Measurements from ENCODE around the gene MYL12B. TPM values are rescaled to one million over a fixed set of nuclear protein-coding genes. Genes with fewer than 3 reads are reported as not detected.

The MYL12B gene
- polyA plus RNA-seq, 2 donors: 573 to 578 TPM

DNA sequence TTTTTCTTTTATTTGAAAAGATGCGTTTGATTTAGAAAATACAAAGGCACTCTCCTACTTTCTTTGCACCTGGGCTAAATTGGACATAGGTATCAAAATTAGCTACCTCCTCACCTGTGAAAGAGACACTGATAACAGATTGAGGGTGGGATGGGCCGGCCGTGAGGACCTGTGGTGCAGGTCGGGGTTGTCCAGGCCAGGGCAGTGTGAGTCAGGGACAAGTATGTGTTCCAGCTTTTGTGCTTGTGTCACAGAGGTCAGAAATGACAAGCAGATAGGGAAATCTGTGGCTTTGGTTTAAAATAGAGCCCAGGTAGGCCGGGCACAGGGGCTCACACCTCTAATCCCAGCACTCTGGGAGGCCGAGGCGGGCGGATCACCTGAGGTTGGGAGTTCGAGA lies 22.6 kb downstream of the MYL12B start:
- 80 to 84% methylated on average over 8 to 9 of the region's 9 CpGs for WGBS, 2 donors

DNA sequence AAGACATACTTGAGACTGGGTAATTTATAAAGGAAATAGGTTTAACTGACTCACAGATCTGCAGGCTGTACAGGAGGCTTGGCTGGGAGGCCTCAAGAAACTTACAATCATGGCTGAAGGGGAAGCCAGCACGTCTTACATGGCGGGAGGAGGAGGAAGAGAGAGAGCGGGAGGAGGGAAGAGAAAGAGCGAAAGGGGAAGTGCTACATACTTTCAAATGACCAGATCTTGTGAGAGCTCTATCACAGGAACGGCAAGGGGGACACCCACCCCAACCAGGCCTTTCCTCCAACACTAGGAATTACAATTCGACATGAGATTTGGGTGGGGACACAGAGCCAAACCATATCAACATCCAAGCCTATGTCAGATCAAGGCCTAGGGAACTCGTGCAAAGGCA lies 24.2 kb downstream of the MYL12B start:
- H3K4me1 ChIP-seq (ENCODE audit: control insufficient read depth in 2 of 2, insufficient read depth in 2 of 2, low read length in 1 of 2): peaks cover 0 to 2% of the 10 kb centered on the region in 2 donors
- H3K9me3 ChIP-seq (ENCODE audit: control insufficient read depth in 2 of 2, insufficient read depth in 1 of 2, low read depth in 1 of 2, low read length in 1 of 2): no peaks in the 10 kb centered on the region
- H3K36me3 ChIP-seq (ENCODE audit: control insufficient read depth in 2 of 2, insufficient read depth in 2 of 2, low read length in 1 of 2): no peaks in the 10 kb centered on the region
- H3K4me3 ChIP-seq (ENCODE audit: low read depth in 1 of 2, low read length in 2 of 2): no peak overlapping the region
- no peak overlapping the region for H3K27ac ChIP-seq (ENCODE audit: low read depth in 2 of 2, low read length in 1 of 2)
- 88 to 91% methylated on average over 7 of the region's 7 CpGs for WGBS, 2 donors
- H3K27me3 ChIP-seq (ENCODE audit: control insufficient read depth in 1 of 2, insufficient read depth in 2 of 2, low read length in 2 of 2): no peaks in the 10 kb centered on the region

More for the DNA sequence above, 22.6 kb downstream of the MYL12B start:
- peaks cover 0 to 2% of the 10 kb centered on the region in 2 donors for H3K4me1 ChIP-seq (ENCODE audit: control insufficient read depth in 2 of 2, insufficient read depth in 2 of 2, low read length in 1 of 2)
- H3K9me3 ChIP-seq (ENCODE audit: control insufficient read depth in 2 of 2, insufficient read depth in 1 of 2, low read depth in 1 of 2, low read length in 1 of 2): no peaks in the 10 kb centered on the region
- no peak overlapping the region for H3K4me3 ChIP-seq (ENCODE audit: low read depth in 1 of 2, low read length in 2 of 2)
- no peaks in the 10 kb centered on the region for H3K36me3 ChIP-seq (ENCODE audit: control insufficient read depth in 2 of 2, insufficient read depth in 2 of 2, low read length in 1 of 2)
- H3K27me3 ChIP-seq (ENCODE audit: control insufficient read depth in 1 of 2, insufficient read depth in 2 of 2, low read length in 2 of 2): no peaks in the 10 kb centered on the region
- no peak overlapping the region for H3K27ac ChIP-seq (ENCODE audit: low read depth in 2 of 2, low read length in 1 of 2)

DNA sequence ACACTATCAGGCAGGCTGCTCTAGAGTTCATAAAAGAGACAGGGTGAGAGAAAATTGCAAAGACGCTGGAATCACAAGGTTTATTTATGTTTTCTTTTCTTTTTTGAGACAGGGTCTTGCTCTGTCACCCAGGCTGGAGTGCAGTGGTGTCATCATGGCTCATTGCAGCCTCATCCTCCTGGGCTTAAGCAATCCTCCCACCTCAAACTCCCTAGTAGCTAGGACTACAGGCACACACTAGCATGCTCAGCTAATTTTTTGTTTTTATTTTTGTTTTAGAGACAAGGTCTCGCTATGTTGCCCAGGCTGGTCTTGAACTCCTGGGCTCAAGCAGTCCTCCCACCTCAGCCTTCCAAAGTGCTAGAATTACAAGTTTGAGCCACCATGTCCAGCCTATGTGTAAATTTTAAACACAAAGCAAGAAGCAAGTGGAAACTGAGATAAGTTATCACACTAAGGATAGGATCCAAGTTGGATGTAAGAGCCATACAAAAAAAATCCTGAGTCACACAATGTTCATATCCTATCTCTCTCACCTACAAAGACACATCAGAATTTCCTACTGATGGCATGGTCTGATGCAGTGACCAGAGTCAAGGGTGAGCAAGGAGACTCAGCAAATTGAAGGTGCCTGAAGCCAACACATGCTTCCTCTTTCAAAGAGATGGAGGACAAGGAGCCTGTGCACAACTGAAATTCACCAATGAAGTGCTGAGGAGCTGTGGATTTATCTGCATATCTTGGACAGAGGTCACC lies 31.4 kb downstream of the MYL12B start:
- no peak overlapping the region for H3K27ac ChIP-seq (ENCODE audit: low read depth in 2 of 2, low read length in 1 of 2)
- H3K4me3 ChIP-seq (ENCODE audit: low read depth in 1 of 2, low read length in 2 of 2): no peak overlapping the region
- 90 to 93% methylated on average over 2 of the region's 2 CpGs for whole genome bisulfite sequencing, 2 donors
- no peaks in the 10 kb centered on the region for H3K36me3 ChIP-seq (ENCODE audit: control insufficient read depth in 2 of 2, insufficient read depth in 2 of 2, low read length in 1 of 2)
- H3K4me1 ChIP-seq (ENCODE audit: control insufficient read depth in 2 of 2, insufficient read depth in 2 of 2, low read length in 1 of 2): peaks cover 0 to 4% of the 10 kb centered on the region in 2 donors
- H3K9me3 ChIP-seq (ENCODE audit: control insufficient read depth in 2 of 2, insufficient read depth in 1 of 2, low read depth in 1 of 2, low read length in 1 of 2): no peaks in the 10 kb centered on the region
- no peaks in the 10 kb centered on the region for H3K27me3 ChIP-seq (ENCODE audit: control insufficient read depth in 1 of 2, insufficient read depth in 2 of 2, low read length in 2 of 2)

DNA sequence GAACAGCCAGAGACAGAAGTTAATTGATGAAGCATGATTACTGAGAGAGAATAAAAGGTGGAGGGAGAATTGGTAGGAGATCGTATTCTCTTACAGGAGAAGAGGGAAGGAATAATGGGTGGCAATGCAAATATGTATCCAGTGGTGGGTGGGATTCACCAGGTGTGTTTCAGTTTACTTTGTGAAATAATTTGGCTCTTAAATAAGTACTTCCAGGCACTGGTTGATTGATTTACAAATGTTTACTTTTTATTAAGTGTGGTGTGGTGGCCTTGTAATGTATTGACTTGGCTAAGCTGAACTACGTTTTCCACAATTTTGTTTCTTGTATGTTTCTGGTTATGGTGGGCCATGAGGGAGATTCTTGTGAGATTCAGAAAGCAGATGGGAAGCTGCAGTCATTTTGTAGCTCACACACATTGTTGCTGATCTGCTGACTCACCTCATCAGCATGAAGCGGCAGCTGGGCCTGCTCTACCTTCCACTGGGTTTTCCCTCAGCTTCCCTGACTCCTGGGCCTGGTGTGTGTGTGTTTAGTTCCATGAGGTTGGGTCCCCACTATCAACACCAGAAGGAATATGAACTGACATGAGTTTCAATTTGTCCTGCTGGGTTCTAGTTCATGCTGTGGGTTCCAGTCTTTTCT lies 32.6 kb downstream of the MYL12B start:
- no peaks in the 10 kb centered on the region for H3K36me3 ChIP-seq (ENCODE audit: control insufficient read depth in 2 of 2, insufficient read depth in 2 of 2, low read length in 1 of 2)
- H3K27ac ChIP-seq (ENCODE audit: low read depth in 2 of 2, low read length in 1 of 2): no peak overlapping the region
- no peaks in the 10 kb centered on the region for H3K27me3 ChIP-seq (ENCODE audit: control insufficient read depth in 1 of 2, insufficient read depth in 2 of 2, low read length in 2 of 2)
- peaks cover 0 to 4% of the 10 kb centered on the region in 2 donors for H3K4me1 ChIP-seq (ENCODE audit: control insufficient read depth in 2 of 2, insufficient read depth in 2 of 2, low read length in 1 of 2)
- WGBS, 2 donors: 73 to 87% methylated on average over 3 of the region's 3 CpGs
- no peaks in the 10 kb centered on the region for H3K9me3 ChIP-seq (ENCODE audit: control insufficient read depth in 2 of 2, insufficient read depth in 1 of 2, low read depth in 1 of 2, low read length in 1 of 2)
- H3K4me3 ChIP-seq (ENCODE audit: low read depth in 1 of 2, low read length in 2 of 2): no peak overlapping the region

DNA sequence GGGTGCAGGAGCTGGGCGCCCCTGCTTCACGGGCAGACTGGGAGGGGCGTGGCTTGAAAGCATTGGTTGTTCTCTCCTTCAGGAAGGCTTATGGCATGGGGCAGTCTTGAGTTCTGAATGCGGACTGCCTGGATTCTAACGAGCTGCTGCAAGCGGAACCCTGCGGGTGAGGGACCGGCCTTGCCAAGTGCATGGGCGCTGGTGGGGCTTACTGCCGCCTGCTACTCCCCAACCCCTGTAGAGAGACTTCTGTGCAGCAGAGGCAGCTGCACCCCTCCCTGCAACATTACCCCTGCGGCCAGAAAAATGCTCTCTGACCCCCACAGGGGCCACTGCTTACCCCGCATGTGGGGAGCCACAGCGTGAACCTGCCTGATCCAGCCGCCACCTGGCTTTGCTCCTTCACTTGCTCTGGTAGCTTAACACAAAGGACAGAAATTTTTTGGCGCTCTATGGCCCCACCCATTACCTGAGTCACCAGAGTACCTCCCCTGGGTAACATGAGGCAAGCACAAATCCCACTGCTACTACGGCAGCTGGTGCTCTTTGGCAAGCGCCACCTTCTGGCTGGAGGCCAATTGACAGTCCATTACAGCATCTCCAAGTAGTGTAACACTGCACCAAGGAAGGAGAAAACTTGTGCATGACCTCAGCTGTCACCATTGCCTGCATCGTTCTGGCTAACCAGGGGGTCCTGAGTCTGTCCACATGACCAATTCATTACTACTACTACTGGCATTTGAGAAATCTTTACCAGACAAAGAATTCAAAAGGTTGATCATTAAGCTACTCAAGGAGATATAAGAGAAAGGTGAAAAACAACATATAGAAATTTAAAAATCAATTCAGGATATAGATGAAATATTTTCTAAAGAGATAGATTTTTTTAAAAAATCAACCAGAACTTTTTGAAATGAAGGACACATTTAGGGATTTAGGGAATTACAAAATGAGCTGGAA lies 35.4 kb downstream of the MYL12B start:
- Histone ChIP-seq H3K27me3 (ENCODE audit: control insufficient read depth in 1 of 2, insufficient read depth in 2 of 2, low read length in 2 of 2) (no peaks in the 10 kb centered on the region), H3K27ac (ENCODE audit: low read depth in 2 of 2, low read length in 1 of 2) (peak overlapping the region; percentile 81 to 82), H3K9me3 (ENCODE audit: control insufficient read depth in 2 of 2, insufficient read depth in 1 of 2, low read depth in 1 of 2, low read length in 1 of 2) (no peaks in the 10 kb centered on the region), H3K4me3 (ENCODE audit: low read depth in 1 of 2, low read length in 2 of 2) (peak overlapping the region; percentile 63 to 71), H3K4me1 (ENCODE audit: control insufficient read depth in 2 of 2, insufficient read depth in 2 of 2, low read length in 1 of 2) (peaks cover 0 to 4% of the 10 kb centered on the region in 2 donors), H3K36me3 (ENCODE audit: control insufficient read depth in 2 of 2, insufficient read depth in 2 of 2, low read length in 1 of 2) (no peaks in the 10 kb centered on the region)
- 8 to 10% methylated on average over 18 of the region's 18 CpGs for WGBS, 2 donors

DNA sequence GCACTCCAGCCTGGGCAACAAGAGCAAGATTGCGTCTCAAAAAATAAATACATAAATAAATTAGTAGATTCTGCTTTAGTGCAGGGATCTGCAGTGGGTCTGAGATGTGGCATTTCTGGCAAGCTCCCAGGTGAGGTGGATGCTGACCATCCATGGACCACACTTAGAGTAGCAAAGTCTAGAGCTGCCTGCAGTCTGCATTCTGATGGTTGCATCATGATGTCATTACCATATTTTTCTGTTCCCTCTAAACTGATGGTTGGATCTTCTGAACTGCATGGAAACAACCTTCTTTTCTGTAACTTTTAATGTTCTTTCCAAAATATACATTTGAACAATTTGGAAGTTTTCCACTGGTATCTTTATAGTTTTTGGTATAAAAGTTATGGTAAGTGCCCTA lies 42.9 kb downstream of the MYL12B start:
- no peaks in the 10 kb centered on the region for H3K36me3 ChIP-seq (ENCODE audit: control insufficient read depth in 2 of 2, insufficient read depth in 2 of 2, low read length in 1 of 2)
- 96 to 100% methylated on average over 1 of the region's 1 CpG for WGBS, 2 donors

DNA sequence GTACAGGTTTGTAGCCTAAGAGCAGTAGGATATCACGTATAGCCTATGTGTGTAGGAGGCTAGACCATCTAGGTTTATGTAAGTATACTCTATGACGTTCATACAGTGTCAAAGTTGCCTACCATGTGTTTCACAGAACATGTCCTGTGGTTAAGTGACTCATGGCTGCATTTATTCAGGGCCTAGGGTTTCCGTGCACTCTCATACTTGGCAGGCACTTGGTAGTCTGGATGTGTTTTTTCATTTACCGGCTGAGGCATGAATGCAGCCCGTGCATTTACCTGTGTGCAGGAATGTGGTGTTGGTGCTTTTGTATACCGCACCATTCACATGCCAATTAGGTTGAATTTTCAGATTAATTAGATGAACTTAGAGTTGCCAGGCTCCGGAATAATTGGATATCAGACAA lies 43.4 kb downstream of the MYL12B start:
- no peaks in the 10 kb centered on the region for H3K9me3 ChIP-seq (ENCODE audit: control insufficient read depth in 2 of 2, insufficient read depth in 1 of 2, low read depth in 1 of 2, low read length in 1 of 2)
- peak overlapping the region in 1 of 2 donors; percentile 60 for H3K27ac ChIP-seq (ENCODE audit: low read depth in 2 of 2, low read length in 1 of 2)
- H3K4me1 ChIP-seq (ENCODE audit: control insufficient read depth in 2 of 2, insufficient read depth in 2 of 2, low read length in 1 of 2): no peaks in the 10 kb centered on the region
- no peaks in the 10 kb centered on the region for H3K36me3 ChIP-seq (ENCODE audit: control insufficient read depth in 2 of 2, insufficient read depth in 2 of 2, low read length in 1 of 2)
- H3K4me3 ChIP-seq (ENCODE audit: low read depth in 1 of 2, low read length in 2 of 2): no peak overlapping the region
- 47 to 59% methylated on average over 7 of the region's 7 CpGs for WGBS, 2 donors
- no peaks in the 10 kb centered on the region for H3K27me3 ChIP-seq (ENCODE audit: control insufficient read depth in 1 of 2, insufficient read depth in 2 of 2, low read length in 2 of 2)

More for the DNA sequence above, 42.9 kb downstream of the MYL12B start:
- Histone ChIP-seq H3K27me3 (ENCODE audit: control insufficient read depth in 1 of 2, insufficient read depth in 2 of 2, low read length in 2 of 2) (no peaks in the 10 kb centered on the region), H3K9me3 (ENCODE audit: control insufficient read depth in 2 of 2, insufficient read depth in 1 of 2, low read depth in 1 of 2, low read length in 1 of 2) (no peaks in the 10 kb centered on the region), H3K4me1 (ENCODE audit: control insufficient read depth in 2 of 2, insufficient read depth in 2 of 2, low read length in 1 of 2) (no peaks in the 10 kb centered on the region), H3K4me3 (ENCODE audit: low read depth in 1 of 2, low read length in 2 of 2) (no peak overlapping the region), H3K27ac (ENCODE audit: low read depth in 2 of 2, low read length in 1 of 2) (peak overlapping the region in 1 of 2 donors; percentile 13)

DNA sequence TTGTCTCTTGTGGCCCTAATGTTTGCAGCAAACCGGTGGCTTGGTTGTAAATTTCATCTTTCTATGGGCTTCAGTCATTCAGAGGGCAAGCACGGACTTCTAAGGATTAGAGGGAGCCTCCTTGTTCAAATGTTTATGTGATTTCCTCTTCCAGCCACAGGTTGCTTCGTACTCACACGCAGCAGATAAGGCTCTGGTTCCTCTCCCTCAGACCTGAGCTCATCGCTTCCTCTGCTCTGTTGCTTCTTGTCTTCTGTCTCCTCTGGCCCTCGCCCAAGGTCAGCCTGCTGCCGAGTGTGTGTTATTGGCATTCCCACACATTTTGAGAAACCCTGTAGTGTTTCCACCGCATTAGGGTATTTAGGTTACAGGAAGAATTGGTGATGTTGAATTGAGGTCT lies 44.0 kb downstream of the MYL12B start:
- 31 to 34% methylated on average over 8 of the region's 8 CpGs for WGBS, 2 donors
- Histone ChIP-seq H3K4me1 (ENCODE audit: control insufficient read depth in 2 of 2, insufficient read depth in 2 of 2, low read length in 1 of 2) (no peaks in the 10 kb centered on the region), H3K27ac (ENCODE audit: low read depth in 2 of 2, low read length in 1 of 2) (peak overlapping the region; percentile 60 to 65)

DNA sequence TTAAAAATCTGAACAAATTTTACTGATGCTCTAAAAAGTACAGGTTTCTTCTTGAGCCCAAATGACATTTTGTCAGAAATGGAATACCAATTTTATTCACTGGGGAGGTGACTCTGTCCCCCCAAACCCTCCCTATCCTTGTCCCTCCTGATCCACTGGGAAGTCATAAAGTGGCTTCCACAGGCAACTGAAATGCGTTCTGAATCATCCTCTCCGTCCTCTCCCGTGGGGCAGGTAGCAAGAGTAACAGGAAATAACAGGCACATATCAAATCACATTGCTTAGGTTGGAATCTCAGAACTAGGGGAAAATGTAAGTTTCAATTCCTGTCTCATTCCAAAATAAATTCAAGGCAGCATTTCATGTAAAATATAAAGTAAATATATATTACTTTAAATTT lies 44.5 kb downstream of the MYL12B start:
- no peaks in the 10 kb centered on the region for H3K4me1 ChIP-seq (ENCODE audit: control insufficient read depth in 2 of 2, insufficient read depth in 2 of 2, low read length in 1 of 2)
- no peaks in the 10 kb centered on the region for H3K27me3 ChIP-seq (ENCODE audit: control insufficient read depth in 1 of 2, insufficient read depth in 2 of 2, low read length in 2 of 2)
- no peaks in the 10 kb centered on the region for H3K9me3 ChIP-seq (ENCODE audit: control insufficient read depth in 2 of 2, insufficient read depth in 1 of 2, low read depth in 1 of 2, low read length in 1 of 2)
- no peak overlapping the region for H3K4me3 ChIP-seq (ENCODE audit: low read depth in 1 of 2, low read length in 2 of 2)
- no peaks in the 10 kb centered on the region for H3K36me3 ChIP-seq (ENCODE audit: control insufficient read depth in 2 of 2, insufficient read depth in 2 of 2, low read length in 1 of 2)
- H3K27ac ChIP-seq (ENCODE audit: low read depth in 2 of 2, low read length in 1 of 2): peak overlapping the region; percentile 1 to 60
- WGBS, 2 donors: 38 to 40% methylated on average over 3 of the region's 3 CpGs

More for the DNA sequence above, 44.0 kb downstream of the MYL12B start:
- Histone ChIP-seq H3K9me3 (ENCODE audit: control insufficient read depth in 2 of 2, insufficient read depth in 1 of 2, low read depth in 1 of 2, low read length in 1 of 2) (no peaks in the 10 kb centered on the region), H3K36me3 (ENCODE audit: control insufficient read depth in 2 of 2, insufficient read depth in 2 of 2, low read length in 1 of 2) (no peaks in the 10 kb centered on the region), H3K27me3 (ENCODE audit: control insufficient read depth in 1 of 2, insufficient read depth in 2 of 2, low read length in 2 of 2) (no peaks in the 10 kb centered on the region), H3K4me3 (ENCODE audit: low read depth in 1 of 2, low read length in 2 of 2) (no peak overlapping the region)
